HG03175 (cell line): Measurements from ENCODE around the gene FREY1.

Experiments
- ATAC-seq: cut with Tn5 transposase; IDR thresholded peaks from one replicate; pipeline ENCODE4 v1.9.1; 2021; ENCODE audit warnings: mild to moderate bottlenecking, moderate library complexity; ENCODE audit not compliant: unreplicated experiment

FREY1 gene

GRCh38 chr11:45877221-45877620 is 29.9 kb downstream of the FREY1 start:
- ATAC-seq, result no peak

- no peak for ATAC-seq
These were observed 30.7 kb downstream of the FREY1 start for GRCh38 chr11:45876401-45876800.

- ATAC-seq, result no peak
These were observed 34.3 kb downstream of the FREY1 start for GRCh38 chr11:45872651-45873356.

- ATAC-seq, result no peak
These were observed 35.4 kb downstream of the FREY1 start for GRCh38 chr11:45871638-45872037.

- no peak for ATAC-seq
These were observed 36.4 kb downstream of the FREY1 start for GRCh38 chr11:45870706-45871105.

- no peak for ATAC-seq
These were observed 37.5 kb downstream of the FREY1 start for GRCh38 chr11:45869551-45869950.

- no peak for ATAC-seq
These were observed 43.0 kb downstream of the FREY1 start for GRCh38 chr11:45864041-45864440.

- no peak for ATAC-seq
These were observed 46.1 kb downstream of the FREY1 start for GRCh38 chr11:45860764-45861510.

- no peak for ATAC-seq
These were observed 46.7 kb downstream of the FREY1 start for GRCh38 chr11:45860348-45860747.

GRCh38 chr11:45859661-45860140 is 47.4 kb downstream of the FREY1 start:
- ATAC-seq, result no peak

GRCh38 chr11:45858751-45859398 is 48.2 kb downstream of the FREY1 start:
- ATAC-seq, result no peak

- ATAC-seq, result no peak
These were observed 49.1 kb downstream of the FREY1 start for GRCh38 chr11:45857961-45858474.
